ENCODE results near the gene FKBP5.

GRCh38 chr6:35554811-35555210 is 133.9 kb downstream of the FKBP5 start:
- TF ChIP-seq CTCF (IDR thresholded peaks at IDR 0.05) (no peak), POLR2A (IDR thresholded peaks at IDR 0.05) (no peak)
